Stimulated activated CD8-positive, alpha-beta memory T cell treated with anti-CD3 and anti-CD28 coated beads, Interleukin-12 subunit alpha, Interleukin-12 subunit beta, amount 100 ng/mL, for 1 hour (primary cell): ENCODE data around the gene DNAJC6.
"Not testable (repeated sequence)": the region's sequence is repeated elsewhere in the genome, so short reads cannot be mapped to it uniquely, and the experiment has no call there.

Experiments
- DNase-seq: peaks from one replicate; pipeline ENCODE4 v3.0.0-alpha.2; 2020; ENCODE audit warnings: low read depth

DNAJC6 gene

GRCh38 chr1:65357291-65357960, 48.1 kb downstream of the DNAJC6 start:
- no peak for DNase-seq

- no peak for DNase-seq
Observed at GRCh38 chr1:65359888-65360287, 50.5 kb downstream of the DNAJC6 start.

- no peak for DNase-seq
Observed at GRCh38 chr1:65360648-65361047, 51.3 kb downstream of the DNAJC6 start.

- DNase-seq: no peak
Observed at GRCh38 chr1:65362545-65362944, 53.2 kb downstream of the DNAJC6 start.

- DNase-seq: no peak
Observed at GRCh38 chr1:65363484-65363883, 54.1 kb downstream of the DNAJC6 start.

GRCh38 chr1:65368403-65368802, 59.1 kb downstream of the DNAJC6 start:
- DNase-seq: no peak

- no peak for DNase-seq
Observed at GRCh38 chr1:65371544-65371943, 62.2 kb downstream of the DNAJC6 start.

- DNase-seq: no peak
Observed at GRCh38 chr1:65372557-65372956, 63.2 kb downstream of the DNAJC6 start.

GRCh38 chr1:65377496-65378246, 68.3 kb downstream of the DNAJC6 start:
- no peak for DNase-seq

- no peak for DNase-seq
Observed at GRCh38 chr1:65378247-65378946, 69.1 kb downstream of the DNAJC6 start.

- DNase-seq: not testable (repeated sequence)
Observed at GRCh38 chr1:65384426-65384825, 75.1 kb downstream of the DNAJC6 start.

- DNase-seq: no peak
Observed at GRCh38 chr1:65386439-65386838, 77.1 kb downstream of the DNAJC6 start.

GRCh38 chr1:65387821-65388220, 78.5 kb downstream of the DNAJC6 start:
- no peak for DNase-seq

GRCh38 chr1:65388908-65389695, 79.8 kb downstream of the DNAJC6 start:
- DNase-seq: no peak

- DNase-seq: no peak
Observed at GRCh38 chr1:65392497-65392896, 83.2 kb downstream of the DNAJC6 start.

GRCh38 chr1:65393347-65393746, 84.0 kb downstream of the DNAJC6 start:
- DNase-seq: no peak

GRCh38 chr1:65393928-65394327, 84.6 kb downstream of the DNAJC6 start:
- no peak for DNase-seq

GRCh38 chr1:65395887-65396612, 86.7 kb downstream of the DNAJC6 start:
- no peak for DNase-seq

- no peak for DNase-seq
Observed at GRCh38 chr1:65398083-65398482, 88.7 kb downstream of the DNAJC6 start.

GRCh38 chr1:65399003-65399402, 89.7 kb downstream of the DNAJC6 start:
- no peak for DNase-seq

- no peak for DNase-seq
Observed at GRCh38 chr1:65401612-65402011, 92.3 kb downstream of the DNAJC6 start.

- DNase-seq: no peak
Observed at GRCh38 chr1:65404941-65405340, 95.6 kb downstream of the DNAJC6 start.
